Fibroblast of lung (primary cell): ENCODE results near the gene JAM2.
"Not testable (repeated sequence)": the region's sequence is repeated elsewhere in the genome, so short reads cannot be mapped to it uniquely, and the experiment has no call there.

Source experiments
- EZH2 ChIP-seq: IDR thresholded peaks from 2 replicates; pipeline ENCODE4 v1.5.1; 2012; ENCODE audit warnings: low read length, control low read depth, mild to moderate bottlenecking; ENCODE audit errors: missing control alignments
- TF ChIP-seq, protein P1 (sequence below), 2 donors: IDR thresholded peaks in 1 of 2; conservative IDR thresholded peaks in 1 of 2; 1 replicate in 1 of 2; 2 replicates in 1 of 2; pipeline ENCODE4 v1.5.1; 2011 to 2012; ENCODE audit warnings: low read length in 2 of 2, control low read depth in 1 of 2, inconsistent platforms in 1 of 2, low read depth in 1 of 2, mild to moderate bottlenecking in 1 of 2

GRCh38 chr21:25625776-25626555, 13.1 kb upstream of the JAM2 start:
- TF ChIP-seq, protein P1, sequence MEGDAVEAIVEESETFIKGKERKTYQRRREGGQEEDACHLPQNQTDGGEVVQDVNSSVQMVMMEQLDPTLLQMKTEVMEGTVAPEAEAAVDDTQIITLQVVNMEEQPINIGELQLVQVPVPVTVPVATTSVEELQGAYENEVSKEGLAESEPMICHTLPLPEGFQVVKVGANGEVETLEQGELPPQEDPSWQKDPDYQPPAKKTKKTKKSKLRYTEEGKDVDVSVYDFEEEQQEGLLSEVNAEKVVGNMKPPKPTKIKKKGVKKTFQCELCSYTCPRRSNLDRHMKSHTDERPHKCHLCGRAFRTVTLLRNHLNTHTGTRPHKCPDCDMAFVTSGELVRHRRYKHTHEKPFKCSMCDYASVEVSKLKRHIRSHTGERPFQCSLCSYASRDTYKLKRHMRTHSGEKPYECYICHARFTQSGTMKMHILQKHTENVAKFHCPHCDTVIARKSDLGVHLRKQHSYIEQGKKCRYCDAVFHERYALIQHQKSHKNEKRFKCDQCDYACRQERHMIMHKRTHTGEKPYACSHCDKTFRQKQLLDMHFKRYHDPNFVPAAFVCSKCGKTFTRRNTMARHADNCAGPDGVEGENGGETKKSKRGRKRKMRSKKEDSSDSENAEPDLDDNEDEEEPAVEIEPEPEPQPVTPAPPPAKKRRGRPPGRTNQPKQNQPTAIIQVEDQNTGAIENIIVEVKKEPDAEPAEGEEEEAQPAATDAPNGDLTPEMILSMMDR (conservative IDR thresholded peaks at IDR 0.05 in 1 of 2, IDR thresholded peaks at IDR 0.05 in 1 of 2; ENCODE audit: low read depth in 1 of 2, low read length in 2 of 2): not testable (repeated sequence)
- TF ChIP-seq EZH2: not testable (repeated sequence)
